Transverse colon (tissue), 4 donors: ENCODE results near the gene MTHFD1L. TPM values are rescaled to one million over a fixed set of nuclear protein-coding genes. Genes with fewer than 3 reads are reported as not detected.

Experiments
- DNase-seq: peaks from one replicate; pipeline ENCODE4 v3.0.0-alpha.2; 2019
- H3K27ac ChIP-seq, 4 donors: fragments of 200-600 bp; sonication (generic); 2 replicates each; pipeline ENCODE4 v1.5.1; 2016 to 2018; ENCODE audit warnings: inconsistent platforms in 4 of 4
- H3K27me3 ChIP-seq: fragments of 200-600 bp; sonication (generic); 2 replicates; pipeline ENCODE4 v1.5.1; 2017; ENCODE audit warnings: inconsistent platforms
- H3K36me3 ChIP-seq, 4 donors: fragments of 200-600 bp; sonication (generic); 2 replicates each; pipeline ENCODE4 v1.5.1; 2017 to 2019; ENCODE audit warnings: inconsistent platforms in 4 of 4
- H3K4me1 ChIP-seq, 4 donors: fragments of 200-600 bp; sonication (generic); 2 replicates each; pipeline ENCODE4 v1.5.1; 2017 to 2020; ENCODE audit warnings: inconsistent platforms in 4 of 4
- H3K4me3 ChIP-seq, 4 donors: fragments of 200-600 bp; sonication (generic); 1 replicate in 1 of 4; 2 replicates in 3 of 4; pipeline versions ENCODE4 v1.5.1 to v1.6.1; 2017 to 2019; ENCODE audit warnings: inconsistent platforms in 4 of 4
- H3K9me3 ChIP-seq, 2 donors: fragments of 200-600 bp; sonication (generic); 2 replicates each; pipeline ENCODE4 v1.5.1; 2017 to 2019; ENCODE audit warnings: inconsistent platforms in 2 of 2
- CTCF ChIP-seq, 5 experiments: fragments of 200-600 bp in 3 of 5; fragments of 450-650 bp in 2 of 5; sonication (generic) in 3 of 5; IDR thresholded peaks; 1 replicate in 2 of 5; 2 replicates in 3 of 5; pipeline ENCODE4 v1.5.1; 2016 to 2017; ENCODE audit warnings: antibody characterized with exemption in 5 of 5, inconsistent platforms in 3 of 5, mild to moderate bottlenecking in 2 of 5, moderate library complexity in 1 of 5
- EP300 ChIP-seq: sonication (generic); formaldehyde crosslinking; IDR thresholded peaks from one replicate; pipeline ENCODE4 v1.6.1; 2017; ENCODE audit warnings: antibody characterized with exemption, low read depth
- POLR2A ChIP-seq: fragments of 450-650 bp; IDR thresholded peaks from one replicate; pipeline ENCODE4 v1.6.1; 2016; ENCODE audit warnings: antibody characterized with exemption, mild to moderate bottlenecking, moderate library complexity
- POLR2AphosphoS5 ChIP-seq, 3 donors: sonication (generic); formaldehyde crosslinking; IDR thresholded peaks; one replicate each; pipeline ENCODE4 v1.6.1; 2016; ENCODE audit warnings: antibody characterized with exemption in 3 of 3
- WGBS, 2 donors: methylation state at CpG; one replicate each; pipeline ENCODE4 v1.1.5; 2018; ENCODE audit warnings: low coverage in 1 of 2; 5-methylcytosine and 5-hydroxymethylcytosine counted together
- in situ Hi-C, 4 donors: fragments of 200-750 bp; cut with MboI; loops; one replicate each; pipeline versions ENCODE4 v1.15.0 to v1.15.1; 2017; ENCODE audit warnings: low sequenced_read_pairs in 3 of 4, low pct_ligation_motif_present in 1 of 4, low pct_unique_long_range_greater_than_20kb in 1 of 4
- intact Hi-C: fragments of 100-400 bp; cut with DNase I; formaldehyde crosslinking; loops from one replicate; pipeline ENCODE4 v1.15.1; 2023; ENCODE audit warnings: low total_unique reads
- total RNA-seq, 4 donors: library from RNA; depleted of rRNA; stranded (reverse); fragments of >200 nt; gene quantifications; one replicate each; pipeline ENCODE4 v1.1.0, GENCODE V29; 2016

Gene MTHFD1L
- total RNA-seq, 4 donors from 2014 or later, result 0.82 to 10.1 (median 5.4) TPM

- DNase-seq, result no peak
- in situ Hi-C loops, result no loop called here
- no peaks in the 10 kb centered on the region for H3K36me3 ChIP-seq
- no peaks in the 10 kb centered on the region for H3K4me1 ChIP-seq
- intact Hi-C loops, result no loop called here
- 47 to 54% methylated on average over 2 of the region's 2 CpGs for WGBS, 2 donors
- H3K9me3 ChIP-seq, result no peaks in the 10 kb centered on the region
- TF ChIP-seq EP300 (no peak), POLR2A (no peak), POLR2AphosphoS5 (IDR thresholded peaks at IDR 0.05) (no peak), CTCF (IDR thresholded peaks at IDR 0.05) (no peak)
- H3K27ac ChIP-seq, result no peak overlapping the region
- no peaks in the 10 kb centered on the region for H3K27me3 ChIP-seq
- no peak overlapping the region for H3K4me3 ChIP-seq
These were observed 63.9 kb downstream of the MTHFD1L start for GRCh38 chr6:150929416-150929815.

GRCh38 chr6:150930841-150931240 lies 65.3 kb downstream of the MTHFD1L start:
- H3K9me3 ChIP-seq, result no peaks in the 10 kb centered on the region
- no peak overlapping the region for H3K27ac ChIP-seq
- no peaks in the 10 kb centered on the region for H3K4me1 ChIP-seq
- H3K4me3 ChIP-seq, result no peak overlapping the region
- H3K27me3 ChIP-seq, result no peaks in the 10 kb centered on the region
- no peak for DNase-seq
- in situ Hi-C loops (no loop called here), intact Hi-C loops (no loop called here)
- no peak for TF ChIP-seq POLR2A
- TF ChIP-seq CTCF (IDR thresholded peaks at IDR 0.05), result no peak
- TF ChIP-seq POLR2AphosphoS5 (IDR thresholded peaks at IDR 0.05), result no peak
- no peak for TF ChIP-seq EP300
- H3K36me3 ChIP-seq, result no peaks in the 10 kb centered on the region
- 77 to 86% methylated on average over 1 of the region's 1 CpG for WGBS, 2 donors

- TF ChIP-seq CTCF (IDR thresholded peaks at IDR 0.05) (no peak), POLR2A (no peak), EP300 (no peak)
- intact Hi-C loops (no loop called here), in situ Hi-C loops (no loop called here)
- H3K4me1 ChIP-seq, result no peaks in the 10 kb centered on the region
- no peak overlapping the region for H3K4me3 ChIP-seq
- H3K27me3 ChIP-seq, result no peaks in the 10 kb centered on the region
- 53 to 68% methylated on average over 1 of the region's 1 CpG for WGBS, 2 donors
- no peaks in the 10 kb centered on the region for H3K9me3 ChIP-seq
- no peak overlapping the region for H3K27ac ChIP-seq
- no peak for DNase-seq
- no peaks in the 10 kb centered on the region for H3K36me3 ChIP-seq
These were observed 65.9 kb downstream of the MTHFD1L start for GRCh38 chr6:150931405-150931804.

GRCh38 chr6:150932996-150933395 lies 67.5 kb downstream of the MTHFD1L start:
- WGBS, 2 donors, result 74 to 75% methylated on average over 1 to 3 of the region's 3 CpGs
- no peaks in the 10 kb centered on the region for H3K27me3 ChIP-seq

More at GRCh38 chr6:150932996-150933395, 67.5 kb downstream of the MTHFD1L start:
- H3K9me3 ChIP-seq, result no peaks in the 10 kb centered on the region
- H3K4me1 ChIP-seq, result no peaks in the 10 kb centered on the region
- DNase-seq, result no peak
- in situ Hi-C loops, result no loop called here
- no peak overlapping the region for H3K4me3 ChIP-seq
- intact Hi-C loops, result no loop called here
- no peak for TF ChIP-seq CTCF (IDR thresholded peaks at IDR 0.05)
- TF ChIP-seq POLR2AphosphoS5 (IDR thresholded peaks at IDR 0.05), result no peak
- TF ChIP-seq EP300, result no peak
- no peak for TF ChIP-seq POLR2A
- no peak overlapping the region for H3K27ac ChIP-seq
- H3K36me3 ChIP-seq, result no peaks in the 10 kb centered on the region
